Erythroblast (primary cell): ENCODE results near the gene RLN1.

ENCODE experiments used
- GATA1 ChIP-seq: IDR thresholded peaks from 2 replicates; pipeline ENCODE4 v1.6.1; 2011; ENCODE audit warnings: low read depth, mild to moderate bottlenecking, control low read depth, low read length, moderate library complexity
- POLR2A ChIP-seq: IDR thresholded peaks from 2 replicates; pipeline ENCODE4 v1.6.1; 2011; ENCODE audit warnings: mild to moderate bottlenecking, low read length

DNA sequence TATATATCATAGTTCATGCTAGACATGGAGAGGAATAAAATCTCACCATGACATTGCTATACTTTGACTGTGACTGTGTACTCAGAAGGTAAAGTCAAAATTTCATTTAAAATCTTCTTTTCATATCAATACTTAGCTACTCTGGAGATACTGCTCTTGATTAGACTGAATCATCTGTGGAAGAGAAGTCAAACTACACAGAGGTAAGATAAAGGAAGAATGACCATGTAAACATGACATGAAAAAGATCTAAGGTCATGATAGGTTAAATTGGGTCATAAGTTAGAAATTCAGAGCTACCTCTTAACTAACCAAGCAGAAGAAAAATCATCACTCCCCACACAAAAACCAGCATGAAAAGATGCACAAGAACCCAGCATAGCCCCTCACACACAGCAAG is 44.8 kb upstream of the RLN1 start:
- TF ChIP-seq POLR2A (no peak), GATA1 (no peak)
